Loucy (cell line): Measurements from ENCODE around the gene BEND5.

ENCODE experiments used
- H2AFZ ChIP-seq: fragments of 200-600 bp; sonication (generic); 2 replicates; pipeline ENCODE4 v1.6.0; 2016; ENCODE audit warnings: antibody characterized with exemption, mild to moderate bottlenecking, low read length, moderate library complexity
- H3F3A ChIP-seq: fragments of 200-600 bp; 2 replicates; pipeline ENCODE4 v1.6.0; 2016; ENCODE audit warnings: antibody characterized with exemption, low read depth, mild to moderate bottlenecking
- H3K27me3 ChIP-seq: fragments of 200-600 bp; sonication (generic); 2 replicates; pipeline ENCODE4 v1.6.1; 2014; ENCODE audit warnings: low read length, mild to moderate bottlenecking; ENCODE audit not compliant: insufficient read depth, poor library complexity, severe bottlenecking
- H3K36me3 ChIP-seq: fragments of 200-600 bp; sonication (generic); 2 replicates; pipeline ENCODE4 v1.6.1; 2016; ENCODE audit warnings: low read length; ENCODE audit not compliant: insufficient read depth
- H3K4me1 ChIP-seq: fragments of 200-600 bp; sonication (generic); 2 replicates; pipeline ENCODE4 v1.5.1; 2014; ENCODE audit warnings: low read length, mild to moderate bottlenecking; ENCODE audit not compliant: insufficient read depth, poor library complexity, severe bottlenecking
- H3K4me2 ChIP-seq: fragments of 200-600 bp; sonication (generic); 2 replicates; pipeline ENCODE4 v1.6.0; 2014; ENCODE audit warnings: antibody characterized with exemption, low read length, low read depth, mild to moderate bottlenecking; ENCODE audit not compliant: poor library complexity, severe bottlenecking
- H3K4me3 ChIP-seq: fragments of 200-600 bp; sonication (generic); 2 replicates; pipeline ENCODE4 v1.5.1; 2014; ENCODE audit warnings: low read length, mild to moderate bottlenecking, mixed read lengths; ENCODE audit not compliant: poor library complexity, severe bottlenecking
- H3K79me2 ChIP-seq: fragments of 200-600 bp; sonication (generic); 2 replicates; pipeline ENCODE4 v1.6.1; 2014; ENCODE audit warnings: low read length; ENCODE audit not compliant: insufficient read depth
- H3K9ac ChIP-seq: fragments of 200-600 bp; sonication (generic); 2 replicates; pipeline ENCODE4 v1.6.0; 2014; ENCODE audit warnings: mild to moderate bottlenecking, low read depth, low read length, moderate library complexity; ENCODE audit not compliant: poor library complexity, severe bottlenecking
- H3K9me2 ChIP-seq: fragments of 200-600 bp; sonication (generic); replicated peaks from 2 replicates; pipeline ENCODE4 v1.6.1; 2016; ENCODE audit warnings: low read depth, low read length, mixed read lengths
- H3K9me3 ChIP-seq: fragments of 200-600 bp; sonication (generic); 2 replicates; pipeline ENCODE4 v1.6.1; 2014; ENCODE audit warnings: mild to moderate bottlenecking, antibody characterized with exemption, low read length, low read depth; ENCODE audit not compliant: insufficient read depth
- H4K20me1 ChIP-seq: fragments of 200-600 bp; sonication (generic); 2 replicates; pipeline ENCODE4 v1.6.0; 2014; ENCODE audit warnings: antibody characterized with exemption, low read length, mild to moderate bottlenecking; ENCODE audit not compliant: insufficient read depth, poor library complexity, severe bottlenecking
- EZH2phosphoT487 ChIP-seq: fragments of 200-600 bp; IDR thresholded peaks from 2 replicates; pipeline ENCODE4 v1.6.1; 2018; ENCODE audit warnings: antibody characterized with exemption, mild to moderate bottlenecking, moderate library complexity, borderline replicate concordance
- TF ChIP-seq, protein P1 (sequence below): fragments of 200-600 bp; sonication (generic); conservative IDR thresholded peaks from 2 replicates; pipeline ENCODE4 v1.5.1; 2014; ENCODE audit warnings: mild to moderate bottlenecking, antibody characterized with exemption, low read length

BEND5 gene

DNA sequence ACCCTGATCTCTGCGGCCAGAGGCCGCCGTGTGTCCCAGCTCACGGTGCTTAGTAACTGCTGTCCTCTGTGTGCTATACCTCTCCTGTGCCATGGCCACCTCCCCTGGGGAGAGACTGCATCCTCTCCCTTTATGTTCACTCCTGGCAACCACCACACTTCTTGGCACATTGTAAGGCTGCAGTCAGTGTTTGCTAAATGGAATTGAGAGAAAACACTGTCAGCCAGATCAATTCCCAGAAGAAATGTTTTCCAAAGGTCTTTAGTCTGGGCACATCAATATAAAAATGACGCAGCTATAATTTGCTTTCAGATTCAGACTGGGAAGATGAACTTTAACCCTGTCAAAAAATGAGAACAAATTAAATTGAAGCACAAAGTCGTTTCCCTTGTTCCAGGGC is 96.8 kb downstream of the BEND5 start:
- Histone ChIP-seq H3K27me3 (no peaks in the 10 kb centered on the region), H3K9me2 (no peaks in the 10 kb centered on the region), H3K79me2 (no peaks in the 10 kb centered on the region), H3K9me3 (no peaks in the 10 kb centered on the region), H3F3A (no peaks in the 10 kb centered on the region), H3K4me3 (no peak overlapping the region), H4K20me1 (no peaks in the 10 kb centered on the region), H2AFZ (no peak overlapping the region), H3K4me2 (no peak overlapping the region), H3K4me1 (no peaks in the 10 kb centered on the region), H3K36me3 (no peaks in the 10 kb centered on the region), H3K9ac (no peak overlapping the region)
- TF ChIP-seq, protein P1, sequence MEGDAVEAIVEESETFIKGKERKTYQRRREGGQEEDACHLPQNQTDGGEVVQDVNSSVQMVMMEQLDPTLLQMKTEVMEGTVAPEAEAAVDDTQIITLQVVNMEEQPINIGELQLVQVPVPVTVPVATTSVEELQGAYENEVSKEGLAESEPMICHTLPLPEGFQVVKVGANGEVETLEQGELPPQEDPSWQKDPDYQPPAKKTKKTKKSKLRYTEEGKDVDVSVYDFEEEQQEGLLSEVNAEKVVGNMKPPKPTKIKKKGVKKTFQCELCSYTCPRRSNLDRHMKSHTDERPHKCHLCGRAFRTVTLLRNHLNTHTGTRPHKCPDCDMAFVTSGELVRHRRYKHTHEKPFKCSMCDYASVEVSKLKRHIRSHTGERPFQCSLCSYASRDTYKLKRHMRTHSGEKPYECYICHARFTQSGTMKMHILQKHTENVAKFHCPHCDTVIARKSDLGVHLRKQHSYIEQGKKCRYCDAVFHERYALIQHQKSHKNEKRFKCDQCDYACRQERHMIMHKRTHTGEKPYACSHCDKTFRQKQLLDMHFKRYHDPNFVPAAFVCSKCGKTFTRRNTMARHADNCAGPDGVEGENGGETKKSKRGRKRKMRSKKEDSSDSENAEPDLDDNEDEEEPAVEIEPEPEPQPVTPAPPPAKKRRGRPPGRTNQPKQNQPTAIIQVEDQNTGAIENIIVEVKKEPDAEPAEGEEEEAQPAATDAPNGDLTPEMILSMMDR = no peak
- TF ChIP-seq EZH2phosphoT487 = no peak

DNA sequence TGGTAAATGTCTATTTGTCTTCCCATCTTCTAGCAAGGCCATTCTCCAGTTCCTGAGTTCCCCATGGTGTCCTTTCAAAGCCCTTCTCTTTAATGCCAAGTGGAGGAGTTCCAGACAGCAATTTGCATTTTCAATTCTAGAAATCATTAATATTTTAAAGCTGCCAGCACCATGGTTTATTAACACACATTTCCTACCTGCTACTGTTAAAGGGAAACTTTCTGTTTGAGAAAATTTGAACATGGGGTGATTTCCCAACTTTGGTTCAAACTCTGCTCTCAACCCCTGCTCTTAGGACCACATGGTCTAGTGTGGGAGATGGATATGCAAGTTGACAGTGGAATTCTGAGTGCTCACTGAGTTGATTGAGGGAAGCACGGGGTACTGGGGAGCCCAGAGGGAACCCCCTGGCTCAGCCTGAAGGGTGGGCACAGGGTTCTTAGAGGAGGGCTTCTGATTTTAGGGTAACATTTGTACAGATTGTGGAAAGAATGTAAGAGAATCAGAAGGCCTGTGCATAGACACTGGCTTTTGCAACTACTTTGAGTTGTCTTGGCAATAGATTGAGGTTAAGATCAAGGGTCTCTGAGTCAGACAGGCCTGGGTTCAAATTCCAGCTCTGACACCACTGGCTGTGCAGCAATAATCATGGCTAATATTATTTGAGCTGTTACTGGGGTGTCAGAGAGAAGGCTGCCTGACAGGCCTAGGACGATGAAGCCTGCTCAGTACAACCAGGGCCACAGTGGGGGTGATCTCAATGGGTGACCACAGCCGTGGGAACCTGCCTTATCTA is 97.8 kb downstream of the BEND5 start:
- Histone ChIP-seq H3K27me3 (no peaks in the 10 kb centered on the region), H3K4me3 (no peak overlapping the region), H3K79me2 (no peaks in the 10 kb centered on the region), H2AFZ (no peak overlapping the region), H3K9ac (no peak overlapping the region), H3K9me3 (no peaks in the 10 kb centered on the region), H3F3A (no peaks in the 10 kb centered on the region), H3K4me2 (no peak overlapping the region), H3K9me2 (no peaks in the 10 kb centered on the region), H3K4me1 (no peaks in the 10 kb centered on the region), H3K36me3 (no peaks in the 10 kb centered on the region), H4K20me1 (no peaks in the 10 kb centered on the region)
- TF ChIP-seq EZH2phosphoT487 = no peak
- TF ChIP-seq, protein P1 = no peak
